Retina (tissue), 1 donor: ENCODE results near the gene TFRC.
A peak's percentile ranks its signal among the peaks of the same experiment; 100 is the strongest.
"Not testable (repeated sequence)": the region's sequence is repeated elsewhere in the genome, so short reads cannot be mapped to it uniquely, and the experiment has no call there.

Experiments used
- DNase-seq: peaks from one replicate; pipeline ENCODE4 v3.0.0-alpha.2; 2016

The TFRC gene

DNA sequence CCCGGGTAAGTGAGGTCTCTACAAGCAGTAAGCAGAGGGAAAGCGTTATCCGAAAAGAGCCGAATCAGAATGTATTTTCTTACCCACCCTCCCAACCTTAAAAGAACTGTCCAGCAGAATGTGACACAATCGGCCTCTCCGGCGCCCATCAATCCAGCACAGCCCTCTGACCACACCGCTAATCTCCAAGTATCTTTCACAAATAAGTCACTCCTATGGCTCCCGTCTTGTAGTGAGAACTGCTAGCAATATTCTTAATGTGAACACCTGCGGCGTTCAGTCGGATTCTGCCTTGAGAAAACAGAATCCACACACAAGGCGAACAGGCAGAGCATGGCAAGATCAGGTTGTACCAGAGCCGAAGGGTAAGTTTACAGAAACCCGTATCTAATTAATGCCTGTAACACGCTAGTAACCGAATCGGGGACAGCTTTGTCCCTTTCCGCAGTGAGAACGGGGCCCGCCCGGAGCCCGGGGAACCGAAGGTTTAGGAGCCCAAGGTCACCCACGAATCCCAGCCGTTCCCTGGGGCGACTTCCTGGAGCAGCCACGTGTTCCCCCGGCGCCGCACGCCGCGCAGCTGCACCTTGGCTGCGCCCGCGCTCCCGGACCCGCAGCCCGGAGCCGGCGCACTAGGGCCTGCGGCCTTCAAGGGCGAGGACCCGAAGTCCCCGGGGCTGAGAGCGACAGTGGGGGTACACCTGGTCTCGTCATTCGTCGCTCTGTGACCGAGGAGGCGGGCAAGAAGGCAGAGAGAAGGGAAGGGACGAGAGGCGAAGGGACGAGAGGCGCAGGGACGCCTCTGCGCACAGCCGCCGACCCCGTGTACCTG is 672 bp downstream of the TFRC start:
- peak; percentile 90 for DNase-seq

DNA sequence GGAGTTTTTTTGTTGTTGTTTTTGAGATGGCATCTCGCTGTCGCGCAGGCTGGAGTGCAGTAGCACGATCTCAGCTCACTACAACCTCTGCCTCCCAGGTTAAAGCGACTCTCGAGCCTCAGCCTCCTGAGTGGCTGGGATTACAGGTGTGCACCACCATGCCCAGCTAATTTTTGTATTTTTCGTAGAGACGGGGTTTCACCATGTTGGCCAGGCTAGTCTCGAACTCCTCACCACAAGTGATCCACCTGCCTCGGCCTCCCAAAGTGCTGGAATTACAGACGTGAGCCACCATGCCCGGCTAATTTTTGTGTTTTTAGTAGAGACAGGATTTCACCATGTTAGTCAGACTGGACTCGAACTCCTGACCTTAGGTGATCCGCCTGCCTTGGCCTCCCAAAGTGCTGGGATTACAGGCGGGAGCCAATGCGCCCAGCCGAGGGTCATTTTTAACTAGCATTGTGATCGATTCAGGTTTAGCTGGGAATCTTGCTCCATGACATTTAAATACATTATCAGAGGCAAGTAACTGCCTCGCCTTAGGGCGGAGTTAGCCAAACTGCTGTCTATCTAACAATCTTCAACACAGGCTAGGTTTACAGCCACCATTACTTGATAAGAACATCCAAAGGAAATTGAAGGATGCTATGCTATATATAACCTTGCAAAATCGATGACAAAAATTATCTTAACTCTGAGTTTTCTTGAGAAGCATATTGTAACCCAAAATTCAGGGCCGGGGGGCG is 1.6 kb downstream of the TFRC start:
- peak; percentile 13 for DNase-seq

- DNase-seq: no peak
Observed at GRCh38 chr3:196079682-196080081, 2.2 kb downstream of the TFRC start.

DNA sequence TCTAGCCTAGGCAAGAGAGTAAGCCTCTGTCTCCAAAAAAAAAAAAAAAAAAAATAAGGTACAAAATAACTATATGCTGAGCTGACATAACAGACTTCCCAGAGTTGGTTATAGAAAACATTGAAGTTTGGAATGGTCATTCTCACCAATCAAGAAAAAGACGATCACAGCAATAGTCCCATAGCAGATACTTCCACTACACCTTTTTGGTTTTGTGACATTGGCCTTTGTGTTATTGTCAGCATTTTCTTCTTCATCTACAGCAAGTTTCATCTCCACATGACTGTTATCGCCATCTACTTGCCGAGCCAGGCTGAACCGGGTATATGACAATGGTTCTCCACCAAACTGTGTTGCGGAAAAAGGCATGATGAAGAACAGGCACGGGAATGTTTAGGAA is 6.9 kb downstream of the TFRC start:
- DNase-seq: no peak

DNA sequence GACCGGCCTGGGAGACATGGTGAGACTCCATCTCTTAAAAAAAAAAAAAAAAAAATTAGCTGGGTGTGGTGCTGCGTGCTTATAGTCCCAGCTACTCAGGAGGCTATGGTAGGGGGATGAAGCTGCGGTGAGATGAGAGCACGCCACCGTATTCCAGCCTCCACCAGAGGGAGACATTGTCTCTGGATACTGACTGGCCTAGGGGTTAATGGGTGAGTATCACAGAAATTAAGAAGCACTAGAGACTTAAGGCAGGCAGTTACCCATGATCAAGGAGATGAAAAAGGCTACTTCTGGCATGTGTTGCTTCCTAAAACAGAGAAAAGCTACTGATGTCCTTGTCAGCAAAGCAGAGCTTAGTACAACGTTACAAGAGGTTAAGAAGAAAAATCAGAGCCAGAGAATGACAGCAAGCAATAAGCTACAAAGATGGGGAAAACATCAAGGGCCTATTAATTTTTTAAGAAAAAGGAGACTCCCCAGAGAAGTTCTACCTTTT is 8.6 kb downstream of the TFRC start:
- peak; percentile 79 for DNase-seq

GRCh38 chr3:196072313-196072712 is 9.6 kb downstream of the TFRC start:
- DNase-seq: no peak

GRCh38 chr3:196068812-196069211 is 13.1 kb downstream of the TFRC start:
- DNase-seq: not testable (repeated sequence)

GRCh38 chr3:196067439-196067838 is 14.5 kb downstream of the TFRC start:
- DNase-seq: no peak

DNA sequence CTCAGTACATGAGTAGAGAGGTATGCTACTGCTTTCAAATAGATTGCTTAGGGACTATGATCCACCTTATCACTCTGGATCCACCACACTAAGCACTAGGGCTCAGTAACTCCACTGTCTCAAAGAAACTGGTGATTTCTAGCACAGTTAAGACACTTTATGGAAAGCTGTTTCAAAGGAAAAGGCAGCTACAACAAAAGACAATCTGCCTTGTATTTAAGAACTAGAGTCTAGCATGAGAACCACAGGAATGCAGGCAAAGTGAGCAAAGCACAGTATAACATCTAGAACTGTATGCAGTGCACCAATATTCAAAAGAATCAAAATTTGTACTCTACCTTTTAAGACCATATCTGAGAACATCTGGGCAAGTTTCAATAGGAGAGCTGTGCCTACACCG is 17.9 kb downstream of the TFRC start:
- DNase-seq: no peak

- DNase-seq: no peak
Observed at GRCh38 chr3:196063456-196063855, 18.4 kb downstream of the TFRC start.

DNA sequence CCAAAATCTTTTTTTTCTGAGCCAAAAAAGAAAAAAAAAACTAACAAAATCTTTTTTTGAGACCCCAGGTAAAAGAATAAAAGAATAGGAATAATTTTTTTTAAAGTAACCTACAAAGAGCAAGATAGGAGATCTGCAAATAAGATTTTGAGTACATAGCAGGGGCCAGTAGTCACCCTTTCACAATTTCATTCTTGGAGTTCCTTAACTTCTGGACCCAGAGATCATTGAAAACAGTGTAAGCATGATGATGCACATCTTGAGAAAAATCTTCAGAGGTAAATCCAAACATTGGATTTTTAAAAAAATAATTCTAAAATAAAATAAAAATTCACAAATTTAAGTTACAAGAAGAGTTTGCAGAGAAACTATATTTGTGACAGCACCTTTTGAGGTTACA is 18.8 kb downstream of the TFRC start:
- DNase-seq: no peak

DNA sequence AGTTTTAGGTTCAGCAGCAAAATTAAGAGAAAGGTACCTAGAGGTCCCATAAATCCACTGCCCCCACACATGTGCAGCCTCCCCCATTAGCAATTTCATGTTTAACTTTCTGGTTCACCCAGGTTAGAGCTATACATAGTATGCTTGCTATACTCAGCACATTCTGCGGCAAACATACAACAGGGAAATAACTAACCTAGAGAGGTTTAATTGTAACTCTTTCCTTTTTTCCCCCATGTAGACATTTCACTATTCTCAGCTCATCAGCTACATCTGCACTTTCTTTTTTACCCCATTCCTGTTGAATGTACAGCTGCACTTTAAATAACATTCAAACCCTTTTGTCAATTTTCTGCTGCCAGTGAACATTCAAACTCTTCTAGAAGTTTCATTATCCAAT is 21.1 kb downstream of the TFRC start:
- DNase-seq: no peak

GRCh38 chr3:196057760-196058331 is 24.0 kb downstream of the TFRC start:
- no peak for DNase-seq

DNA sequence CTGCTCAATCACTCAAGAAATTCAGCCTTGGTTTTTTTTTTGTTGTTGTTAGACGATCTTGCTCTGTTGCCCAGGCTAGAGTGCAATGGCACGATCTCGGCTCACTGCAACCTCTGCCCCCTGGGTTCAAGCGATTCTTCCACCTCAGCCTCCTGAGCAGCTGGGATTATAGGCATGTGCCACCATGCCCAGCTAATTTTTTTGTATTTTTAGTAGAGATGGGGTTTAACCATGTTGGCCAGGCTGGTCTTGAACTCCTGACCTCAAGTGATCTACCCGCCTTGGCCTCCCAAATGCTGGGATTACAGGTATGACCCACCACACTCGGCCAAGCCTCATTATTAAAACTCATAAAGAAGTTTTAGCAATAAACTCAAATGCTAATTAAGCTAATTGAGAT is 25.5 kb downstream of the TFRC start:
- DNase-seq: not testable (repeated sequence)

DNA sequence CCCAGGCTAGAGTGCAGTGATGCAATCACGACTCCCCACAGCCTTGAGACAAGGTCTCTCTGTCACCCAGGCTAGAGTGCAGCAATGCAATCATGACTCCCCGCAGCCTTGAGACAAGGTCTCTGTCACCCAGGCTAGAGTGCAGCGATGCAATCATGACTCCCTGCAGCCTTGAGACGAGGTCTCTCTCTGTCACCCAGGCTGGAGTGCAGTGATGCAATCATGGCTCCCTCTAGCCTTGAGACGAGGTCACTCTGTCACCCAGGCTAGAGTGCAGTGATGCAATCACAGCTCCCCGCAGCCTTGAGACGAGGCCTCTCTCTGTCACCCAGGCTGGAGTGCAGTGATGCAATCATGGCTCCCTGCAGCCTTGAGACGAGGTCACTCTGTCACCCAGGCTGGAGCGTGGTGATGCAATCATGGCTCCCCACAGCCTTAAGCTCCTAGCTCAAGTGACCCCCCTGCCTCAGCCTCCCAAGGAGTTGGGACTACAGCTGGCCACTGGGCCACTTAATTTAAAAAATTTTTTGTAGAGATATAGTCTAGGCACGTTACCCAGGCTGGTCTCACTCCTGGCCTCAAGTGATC is 26.1 kb downstream of the TFRC start:
- DNase-seq: no peak

GRCh38 chr3:196055240-196055639 is 26.6 kb downstream of the TFRC start:
- DNase-seq: no peak

DNA sequence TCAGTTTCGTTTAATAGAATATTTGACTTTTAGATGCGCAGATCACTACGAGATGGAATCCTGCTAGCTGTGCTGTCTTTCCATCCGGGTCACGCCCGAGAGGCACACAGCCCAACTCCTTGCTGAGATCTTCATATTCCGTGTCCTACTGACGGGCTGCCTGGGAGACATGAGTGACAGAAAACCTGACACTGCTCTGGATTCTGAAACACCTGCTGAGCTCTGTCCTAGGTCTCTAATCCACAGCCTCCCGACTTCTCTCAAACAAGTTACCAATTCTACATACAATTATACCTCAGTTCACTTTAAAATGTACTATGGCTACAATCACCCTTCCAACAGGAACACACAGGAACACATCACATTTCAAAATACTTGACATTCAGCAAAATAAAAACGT is 27.2 kb downstream of the TFRC start:
- DNase-seq: no peak

- no peak for DNase-seq
Observed at GRCh38 chr3:196053487-196053886, 28.4 kb downstream of the TFRC start.

DNA sequence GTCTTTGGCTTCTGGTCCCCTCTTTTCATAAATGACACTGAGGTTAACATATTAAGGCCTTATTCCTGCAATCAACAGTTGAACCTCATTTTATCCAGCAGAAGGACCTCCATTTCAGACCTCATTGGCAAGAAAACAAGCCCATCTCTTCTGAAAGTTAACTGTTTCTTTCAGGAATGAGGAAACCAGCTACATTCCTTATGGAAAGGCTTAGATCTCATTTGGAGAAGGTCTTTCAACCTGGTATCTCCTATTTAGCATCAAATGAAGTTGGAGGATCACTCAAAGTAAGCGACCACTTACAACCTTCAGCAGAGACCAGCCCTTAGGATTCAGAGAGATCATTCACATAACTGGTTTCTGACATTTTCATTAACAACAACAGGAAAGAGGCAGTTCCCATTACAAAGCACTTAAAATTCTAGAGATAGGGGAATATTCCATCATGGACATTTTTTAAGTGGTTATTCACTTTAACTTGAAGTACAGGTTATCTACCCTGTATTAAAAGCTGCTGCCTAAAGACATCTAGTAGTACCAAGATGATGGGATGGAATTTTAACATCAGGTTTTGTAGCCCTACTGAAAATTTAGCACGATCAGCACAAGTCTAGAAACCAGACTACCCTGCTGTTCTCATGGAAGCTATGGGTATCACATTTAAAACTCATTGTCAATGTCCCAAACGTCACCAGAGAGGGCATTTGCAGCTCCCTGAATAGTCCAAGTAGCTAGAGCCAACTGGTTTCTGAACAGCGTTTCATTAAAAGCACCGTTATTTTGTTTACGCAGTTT is 30.4 kb downstream of the TFRC start:
- no peak for DNase-seq

DNA sequence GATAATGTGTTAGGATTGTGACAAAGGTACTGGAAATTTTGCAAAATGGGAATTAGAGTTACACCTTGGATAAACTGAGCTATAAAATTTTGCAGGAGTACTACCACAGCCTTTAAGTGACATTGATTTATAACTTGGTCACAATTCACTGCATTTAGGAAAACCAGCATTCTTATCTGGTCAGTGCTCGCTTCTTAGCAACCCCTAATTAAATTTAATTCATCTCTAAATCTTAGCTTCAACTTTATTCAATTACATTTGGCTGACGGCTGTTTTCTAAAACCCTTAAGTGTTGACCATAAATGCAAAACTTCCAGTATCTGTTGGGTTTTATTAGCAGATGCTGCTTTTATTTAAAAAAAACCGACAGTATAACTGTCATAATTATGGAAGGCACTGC is 31.3 kb downstream of the TFRC start:
- DNase-seq: no peak

- DNase-seq: no peak
Observed at GRCh38 chr3:196049653-196050052, 32.2 kb downstream of the TFRC start.

GRCh38 chr3:196048922-196049598 is 32.8 kb downstream of the TFRC start:
- DNase-seq: no peak
